OCI-LY7 (cell line): ENCODE measurements around the gene TLE3. TPM values are rescaled to one million over a fixed set of nuclear protein-coding genes. Genes with fewer than 3 reads are reported as not detected.

Experiments
- BruUV-seq: library from RNA; stranded (reverse); fragments of 400-500 nt; replicated peaks from 2 replicates; lab custom pipeline; 2021; lab: Mats Ljungman, UMichigan
- CTCF ChIA-PET: fragments of 300-600 bp; sonication (Branson Sonifier 250); formaldehyde crosslinking; loops from one replicate; lab custom pipeline; 2022; ENCODE audit warnings: antibody characterized with exemption; ENCODE audit not compliant: unreplicated experiment; lab: Charles Lee
- POLR2A ChIA-PET: fragments of 300-600 bp; sonication (Branson Sonifier 250); formaldehyde crosslinking; loops from one replicate; lab custom pipeline; 2022; ENCODE audit warnings: antibody characterized with exemption; lab: Charles Lee
- DNase-seq: peaks from one replicate; pipeline ENCODE4 v3.0.0-alpha.2; 2015; ENCODE audit warnings: low spot score
- H2AFZ ChIP-seq: fragments of 200-600 bp; sonication (generic), shearing (Covaris generic); 2 replicates; pipeline ENCODE4 v1.6.1; 2014; ENCODE audit warnings: mild to moderate bottlenecking, antibody characterized with exemption, low read length, moderate library complexity
- H3K27ac ChIP-seq: fragments of 200-600 bp; sonication (generic); 2 replicates; pipeline ENCODE4 v1.5.1; 2014; ENCODE audit warnings: mixed run types, low read depth, mild to moderate bottlenecking, moderate library complexity, low read length, inconsistent platforms; ENCODE audit not compliant: poor library complexity, severe bottlenecking
- H3K36me3 ChIP-seq: fragments of 200-600 bp; sonication (generic); 2 replicates; pipeline ENCODE4 v1.6.1; 2014; ENCODE audit warnings: mild to moderate bottlenecking, antibody characterized with exemption, low read length, moderate library complexity, mixed read lengths; ENCODE audit not compliant: insufficient read depth
- H3K4me1 ChIP-seq: fragments of 200-600 bp; sonication (generic); 2 replicates; pipeline ENCODE4 v1.5.1; 2014; ENCODE audit warnings: mild to moderate bottlenecking, low read length; ENCODE audit not compliant: insufficient read depth, poor library complexity, severe bottlenecking
- H3K4me2 ChIP-seq: fragments of 200-600 bp; sonication (generic); 2 replicates; pipeline ENCODE4 v1.6.1; 2014; ENCODE audit warnings: mild to moderate bottlenecking, low read length
- H3K4me3 ChIP-seq: fragments of 200-600 bp; sonication (generic); 2 replicates; pipeline ENCODE4 v1.5.1; 2014; ENCODE audit warnings: mild to moderate bottlenecking, low read depth, low read length; ENCODE audit not compliant: poor library complexity, severe bottlenecking
- H3K79me2 ChIP-seq: fragments of 200-600 bp; sonication (generic); 2 replicates; pipeline ENCODE4 v1.6.1; 2016; ENCODE audit warnings: low read depth, mild to moderate bottlenecking, low read length, moderate library complexity, mixed read lengths; ENCODE audit not compliant: insufficient read depth
- H3K9me2 ChIP-seq: fragments of 200-600 bp; sonication (generic); 2 replicates; pipeline ENCODE4 v1.6.1; 2016; ENCODE audit warnings: mild to moderate bottlenecking, low read length, mixed read lengths; ENCODE audit not compliant: insufficient read depth
- H3K9me3 ChIP-seq: fragments of 200-600 bp; sonication (generic); 2 replicates; pipeline ENCODE4 v1.6.1; 2014; ENCODE audit warnings: mild to moderate bottlenecking, mixed run types, low read length, mixed read lengths
- H4K20me1 ChIP-seq: fragments of 200-600 bp; sonication (generic); 2 replicates; pipeline ENCODE4 v1.6.1; 2014; ENCODE audit warnings: mild to moderate bottlenecking, antibody characterized with exemption, low read length, moderate library complexity, mixed read lengths; ENCODE audit not compliant: insufficient read depth
- CTCF ChIP-seq: fragments of 200-600 bp; sonication (generic); conservative IDR thresholded peaks from 2 replicates; pipeline ENCODE4 v1.5.1; 2014; ENCODE audit warnings: mild to moderate bottlenecking, antibody characterized with exemption, low read length, moderate library complexity, mixed read lengths
- EZH2phosphoT487 ChIP-seq: fragments of 200-600 bp; sonication (generic); IDR thresholded peaks from 2 replicates; pipeline ENCODE4 v1.6.1; 2018; ENCODE audit warnings: low read depth, borderline replicate concordance, mild to moderate bottlenecking, mixed run types, antibody characterized with exemption, low read length, moderate library complexity, mixed read lengths
- intact Hi-C: fragments of 100-400 bp; cut with micrococcal nuclease; formaldehyde crosslinking; loops from one replicate; pipeline ENCODE4 v1.10.0; 2022; ENCODE audit not compliant: unreplicated experiment
- total RNA-seq, 2 experiments: library from RNA; depleted of rRNA in 1 of 2; stranded (reverse); fragments of >200 nt in 1 of 2; shearing (Covaris generic) in 1 of 2; gene quantifications; 2 replicates each; pipeline ENCODE4 v1.2.3, GENCODE V29; 2014 to 2022

The TLE3 gene
- total RNA-seq, 2 experiments from 2014 or later = 31.9 to 37.9 TPM

GRCh38 chr15:70096215-70097062, 1.3 kb downstream of the TLE3 start:
- peak; percentile 67 for DNase-seq
- no peaks in the 10 kb centered on the region for H3K9me2 ChIP-seq
- TF ChIP-seq EZH2phosphoT487 (no peak), CTCF (peak; percentile 18; the same call in 1 of the 2 replicates)
- H3K27ac ChIP-seq = peak overlapping the region; percentile 71
- H3K9me3 ChIP-seq = no peaks in the 10 kb centered on the region
- H2AFZ ChIP-seq = peak overlapping the region; percentile 33; the same call in 1 of the 2 replicates
- BruUV-seq = no TSS peak
- H3K79me2 ChIP-seq = peaks cover 26% of the 10 kb centered on the region; the same call in 1 of the 2 replicates
- peak overlapping the region; percentile 74 for H3K4me2 ChIP-seq
- H3K4me3 ChIP-seq = peak overlapping the region; percentile 82
- intact Hi-C loops = loop anchor here (1.0 to 10.0 kb wide), 10 partner anchors 59 to 644 kb away; partner anchors contain the start of gene RPLP1
- H3K36me3 ChIP-seq = peaks cover 38% of the 10 kb centered on the region
- POLR2A ChIA-PET = interaction anchor here (0.6 to 1.7 kb wide), 5 partner anchors 11 to 190 kb away, joined by 3 to 6 read pairs (median 5); no protein-coding TSS in a partner anchor
- H3K4me1 ChIP-seq = peaks cover 57% of the 10 kb centered on the region
- CTCF ChIA-PET = interaction anchor here (0.5 kb wide), 1 partner anchor 147 kb away, joined by 3 read pairs; no protein-coding TSS in a partner anchor
- peaks cover 16% of the 10 kb centered on the region; the same call in 1 of the 2 replicates for H4K20me1 ChIP-seq

DNA sequence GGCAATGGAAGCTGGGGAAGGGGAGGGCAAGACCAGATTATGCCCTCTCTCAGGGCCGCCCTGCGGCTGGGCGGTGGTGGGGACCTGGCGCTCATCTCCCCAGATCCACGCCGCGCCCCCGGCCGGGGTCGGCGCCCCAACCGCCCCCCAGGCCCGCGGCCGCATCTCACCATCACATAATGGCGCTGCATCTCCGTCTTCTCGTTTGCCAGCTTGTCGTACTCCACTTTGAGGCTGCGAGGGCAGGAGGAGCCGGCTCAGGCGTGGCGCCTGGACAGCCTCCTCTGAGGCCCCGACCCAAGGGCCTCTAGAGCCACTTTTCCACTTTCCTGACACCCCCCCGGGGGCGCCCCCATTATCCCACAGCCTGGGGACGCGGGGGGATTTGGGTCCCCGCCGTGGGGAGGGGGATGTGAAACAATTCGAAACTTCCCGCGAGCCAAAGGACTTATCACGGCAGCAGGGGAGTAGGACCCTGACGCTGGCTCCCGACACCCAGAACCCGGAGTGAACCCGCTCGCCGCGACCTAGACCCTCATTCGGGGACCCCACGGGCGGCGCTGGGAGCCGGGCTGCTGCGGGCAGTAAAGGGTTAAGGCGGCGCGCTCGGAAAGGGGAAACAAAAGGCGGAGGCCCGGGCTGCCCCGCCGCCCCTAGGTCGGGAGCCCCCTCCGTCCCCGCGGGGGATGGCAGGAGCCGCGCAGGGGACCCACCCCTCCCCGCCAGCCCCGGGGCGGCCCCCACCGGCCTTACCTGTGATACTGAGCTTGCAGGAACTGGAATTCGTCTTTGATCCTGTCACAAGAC, 2.1 kb downstream of the TLE3 start:
- no peaks in the 10 kb centered on the region for H3K9me3 ChIP-seq
- peak overlapping the region; percentile 82 for H3K4me3 ChIP-seq
- peaks cover 48% of the 10 kb centered on the region for H3K4me1 ChIP-seq
- H3K36me3 ChIP-seq = peaks cover 46% of the 10 kb centered on the region
- peaks cover 26% of the 10 kb centered on the region; the same call in 1 of the 2 replicates for H3K79me2 ChIP-seq
- peak; percentile 83 for DNase-seq
- H3K9me2 ChIP-seq = no peaks in the 10 kb centered on the region
- H3K4me2 ChIP-seq = peak overlapping the region; percentile 74
- TF ChIP-seq CTCF (peak; percentile 54), EZH2phosphoT487 (no peak)
- no peak overlapping the region; the same call in 1 of the 2 replicates for H2AFZ ChIP-seq
- ChIA-PET CTCF (interaction anchor here (0.5 kb wide), 1 partner anchor 146 kb away, joined by 3 read pairs; no protein-coding TSS in a partner anchor), POLR2A (interaction anchor here (0.6 to 1.4 kb wide), 5 partner anchors 10 to 191 kb away, joined by 3 to 6 read pairs (median 5); no protein-coding TSS in a partner anchor)
- intact Hi-C loops = loop anchor here (1.0 to 10.0 kb wide), 7 partner anchors 58 to 643 kb away; partner anchors contain the start of gene RPLP1
- peak overlapping the region; percentile 71 for H3K27ac ChIP-seq
- peaks cover 19% of the 10 kb centered on the region; the same call in 1 of the 2 replicates for H4K20me1 ChIP-seq
- no TSS peak for BruUV-seq
